HG03108 (cell line): ENCODE results near the gene PLCD3.

Source experiments
- ATAC-seq: cut with Tn5 transposase; IDR thresholded peaks from one replicate; pipeline ENCODE4 v1.9.1; 2021; ENCODE audit warnings: moderate library complexity; ENCODE audit not compliant: unreplicated experiment

PLCD3 gene, protein sequence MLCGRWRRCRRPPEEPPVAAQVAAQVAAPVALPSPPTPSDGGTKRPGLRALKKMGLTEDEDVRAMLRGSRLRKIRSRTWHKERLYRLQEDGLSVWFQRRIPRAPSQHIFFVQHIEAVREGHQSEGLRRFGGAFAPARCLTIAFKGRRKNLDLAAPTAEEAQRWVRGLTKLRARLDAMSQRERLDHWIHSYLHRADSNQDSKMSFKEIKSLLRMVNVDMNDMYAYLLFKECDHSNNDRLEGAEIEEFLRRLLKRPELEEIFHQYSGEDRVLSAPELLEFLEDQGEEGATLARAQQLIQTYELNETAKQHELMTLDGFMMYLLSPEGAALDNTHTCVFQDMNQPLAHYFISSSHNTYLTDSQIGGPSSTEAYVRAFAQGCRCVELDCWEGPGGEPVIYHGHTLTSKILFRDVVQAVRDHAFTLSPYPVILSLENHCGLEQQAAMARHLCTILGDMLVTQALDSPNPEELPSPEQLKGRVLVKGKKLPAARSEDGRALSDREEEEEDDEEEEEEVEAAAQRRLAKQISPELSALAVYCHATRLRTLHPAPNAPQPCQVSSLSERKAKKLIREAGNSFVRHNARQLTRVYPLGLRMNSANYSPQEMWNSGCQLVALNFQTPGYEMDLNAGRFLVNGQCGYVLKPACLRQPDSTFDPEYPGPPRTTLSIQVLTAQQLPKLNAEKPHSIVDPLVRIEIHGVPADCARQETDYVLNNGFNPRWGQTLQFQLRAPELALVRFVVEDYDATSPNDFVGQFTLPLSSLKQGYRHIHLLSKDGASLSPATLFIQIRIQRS

DNA sequence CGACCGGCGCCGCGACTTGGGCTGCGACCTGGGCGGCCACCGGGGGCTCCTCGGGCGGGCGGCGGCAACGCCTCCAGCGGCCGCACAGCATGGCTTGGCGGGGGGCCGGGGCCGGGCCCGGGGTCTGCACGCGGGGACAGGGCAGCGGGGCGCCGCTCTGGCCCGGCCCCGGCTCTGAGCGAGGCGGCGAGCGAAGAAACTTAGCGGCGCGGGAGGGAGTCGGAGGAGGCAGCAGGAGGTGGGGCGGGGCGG lies at the start of gene PLCD3:
Gene PLCD3 (minus strand): TSS at position 196 of the 252 bp plus-strand sequence. CDS start 105 bp downstream, at position 91.
- no peak for ATAC-seq

DNA sequence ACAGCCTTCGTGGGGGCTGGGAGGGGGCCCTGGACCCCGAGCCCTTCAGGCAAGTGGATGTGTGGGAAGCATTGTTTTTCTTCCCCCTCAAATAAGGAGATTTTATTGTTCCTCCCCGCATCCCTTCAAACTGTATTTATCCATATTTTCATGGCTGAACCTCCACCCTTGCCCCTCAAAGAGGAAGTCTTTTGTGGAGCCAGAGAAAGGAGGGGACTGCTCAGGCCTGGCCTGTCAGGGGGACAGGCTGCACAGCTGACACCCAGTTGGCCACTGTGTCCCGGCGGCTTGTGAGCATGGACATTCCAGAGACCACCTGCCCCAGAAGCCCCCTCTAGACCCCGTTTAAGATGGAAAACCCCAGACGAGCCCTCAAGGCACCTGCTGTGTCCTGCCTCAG lies 45.2 kb upstream of the PLCD3 start:
- no peak for ATAC-seq

DNA sequence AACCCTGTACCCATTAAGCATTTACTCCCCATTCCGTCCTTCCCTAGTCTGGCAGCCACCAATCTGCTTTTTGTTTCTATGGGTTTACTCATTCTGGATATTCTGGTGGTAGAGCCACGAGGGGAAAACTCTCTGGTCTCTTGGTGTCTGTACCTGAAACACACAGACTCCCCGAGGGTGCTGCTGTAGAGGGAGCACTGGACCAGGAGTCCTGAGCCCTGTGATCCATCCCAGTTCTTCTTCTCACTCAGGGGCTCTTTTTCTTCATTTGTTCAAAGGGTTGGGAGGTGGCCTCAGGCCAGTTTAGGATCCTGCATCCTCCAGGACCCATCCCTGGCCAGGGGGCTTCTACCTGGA lies 43.4 kb upstream of the PLCD3 start:
- no peak for ATAC-seq

DNA sequence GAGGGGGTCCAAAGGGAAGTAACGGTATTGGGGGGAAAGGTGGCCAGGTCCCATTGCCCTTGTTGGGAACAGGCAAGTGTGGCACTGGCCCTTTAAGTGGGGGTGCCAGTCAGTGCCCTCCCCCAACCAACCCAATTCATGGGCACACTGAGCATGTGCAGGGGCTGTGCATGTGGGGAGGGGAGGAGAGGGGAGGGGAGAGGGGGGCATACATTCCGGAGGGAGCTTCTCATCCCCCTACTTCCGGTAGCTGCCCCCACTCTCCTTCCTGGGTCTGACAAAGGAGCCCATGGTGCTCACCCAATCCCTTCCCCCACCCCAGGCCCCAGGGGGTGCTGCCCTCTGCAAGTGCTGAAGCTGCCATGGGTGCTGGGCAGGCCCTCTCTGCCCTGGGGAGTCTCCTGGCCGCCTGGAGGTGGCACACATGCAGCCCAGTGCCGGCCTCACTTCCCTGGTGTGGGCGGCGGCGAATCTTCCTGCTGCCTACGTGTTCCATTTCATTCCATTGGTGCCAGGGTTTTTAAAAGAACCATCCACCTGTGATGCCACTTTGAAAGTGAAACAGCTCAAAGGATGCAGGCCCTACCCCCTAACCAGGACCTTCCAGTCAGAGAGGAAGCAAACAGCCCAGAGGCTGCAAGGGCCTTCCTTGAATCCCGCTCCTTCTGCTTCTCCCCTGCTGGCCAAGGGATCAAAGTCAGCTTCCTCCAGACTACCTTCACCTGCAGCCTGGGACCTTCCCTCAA lies 40.4 kb upstream of the PLCD3 start:
- ATAC-seq, result no peak

DNA sequence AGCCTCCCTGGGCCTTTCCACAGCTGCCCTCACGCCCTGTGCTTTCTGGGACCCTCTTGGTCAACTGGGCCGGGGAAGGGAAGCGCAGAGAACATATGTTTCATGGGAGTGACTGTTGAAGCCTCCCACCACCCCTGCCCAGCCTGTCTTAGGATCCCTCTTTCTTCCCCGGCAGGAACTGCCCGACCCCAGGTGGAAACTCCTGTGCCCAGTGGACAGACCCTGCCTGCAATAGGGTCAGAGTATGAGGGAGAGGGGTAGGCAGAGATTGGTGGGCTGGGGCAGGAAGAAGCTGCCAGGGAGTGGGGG lies 39.9 kb upstream of the PLCD3 start:
- ATAC-seq, result no peak

DNA sequence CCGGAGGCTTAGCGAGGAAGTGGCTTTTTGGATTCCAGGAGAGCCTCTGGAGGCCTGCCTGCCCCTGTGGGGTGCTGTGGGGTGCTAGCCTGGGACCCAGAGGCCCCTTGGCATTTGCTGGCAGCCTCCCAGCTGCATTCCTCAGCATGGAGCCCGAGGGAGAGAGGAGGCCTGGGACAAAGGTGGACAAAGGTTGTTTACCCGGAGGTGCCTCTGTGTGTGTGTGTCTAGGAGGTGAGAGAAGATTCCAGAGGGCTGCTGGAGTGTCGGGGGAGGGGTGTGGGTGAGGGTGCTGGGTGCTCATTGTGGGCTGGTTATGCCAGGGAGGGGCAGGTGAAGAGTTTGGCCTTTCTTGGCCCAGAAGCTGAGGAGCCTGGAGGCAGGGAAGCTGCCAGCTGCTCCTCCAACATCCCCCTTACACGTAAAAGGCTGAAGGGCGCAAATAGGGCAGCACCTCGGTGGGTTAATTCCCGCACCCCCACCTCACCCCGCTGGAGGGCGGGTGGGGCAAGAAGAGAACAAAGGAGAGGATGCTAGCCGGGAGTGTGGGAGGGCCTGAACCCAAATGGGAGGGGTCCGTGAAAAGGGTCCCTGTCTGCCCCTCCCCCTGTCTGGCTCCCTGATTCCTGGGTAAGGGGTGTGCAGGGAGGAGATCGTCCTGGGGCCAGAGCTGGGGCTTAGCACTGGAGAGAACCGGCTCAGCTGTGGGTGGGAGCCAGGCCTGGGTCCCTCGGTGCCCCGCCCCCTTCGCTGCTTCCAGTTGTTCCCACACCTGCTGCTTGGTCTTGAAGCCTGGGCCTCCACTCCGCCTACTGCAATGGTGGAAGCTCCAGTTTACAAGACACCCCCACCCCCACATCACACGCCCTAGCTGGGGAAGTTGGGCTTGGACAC lies 39.3 kb upstream of the PLCD3 start:
- no peak for ATAC-seq

DNA sequence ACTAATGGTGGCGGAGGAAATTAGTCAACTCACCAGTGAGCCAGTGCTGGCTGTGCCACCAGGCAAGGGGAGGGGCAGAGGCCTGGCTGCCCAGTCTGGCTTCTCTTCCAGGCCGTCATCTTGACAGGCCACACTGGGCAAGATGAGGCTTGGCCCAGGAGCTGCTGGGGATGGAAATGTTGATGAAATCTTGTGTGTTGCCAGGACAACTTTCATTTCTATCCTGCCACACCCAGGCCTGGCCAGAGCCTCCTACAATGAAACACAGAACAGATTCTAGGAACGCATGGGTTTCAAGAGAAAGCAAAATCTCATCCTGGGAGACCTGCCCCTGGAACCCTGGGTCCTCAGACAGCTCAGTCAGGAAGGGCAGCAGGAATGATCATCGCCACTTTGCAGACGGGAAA lies 38.6 kb upstream of the PLCD3 start:
- no peak for ATAC-seq

DNA sequence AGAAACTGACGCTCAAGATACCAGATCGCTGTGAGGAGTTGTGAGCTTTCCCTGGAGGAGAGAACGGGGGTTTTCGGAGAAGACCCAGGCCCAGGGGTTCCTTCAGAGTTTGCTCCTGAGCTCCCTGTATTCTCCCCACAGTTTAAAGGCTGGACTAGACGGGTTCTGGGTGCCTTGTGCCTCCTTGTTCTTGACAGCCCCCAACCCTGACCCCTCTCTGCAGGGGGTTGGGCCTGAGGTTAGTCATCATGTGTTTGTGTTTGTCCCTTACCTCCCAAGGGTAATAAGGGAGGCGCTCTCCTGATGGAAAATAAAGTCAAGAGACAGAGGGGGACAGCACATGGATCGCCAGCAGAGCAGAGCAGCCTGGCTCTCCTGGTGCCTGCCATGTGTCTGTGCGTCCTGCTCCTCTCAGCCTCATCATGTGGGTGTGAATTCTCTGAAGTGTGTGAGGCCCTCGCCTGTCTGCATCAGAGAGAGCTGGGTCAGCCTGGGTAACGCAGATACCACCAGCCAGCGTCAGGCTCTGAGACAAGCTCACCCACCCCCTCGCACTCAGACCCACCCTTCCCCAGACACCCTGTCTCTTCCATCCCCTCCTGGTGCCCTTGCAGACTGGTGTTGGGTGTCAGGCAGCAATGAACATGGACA lies 38.1 kb upstream of the PLCD3 start:
- ATAC-seq, result no peak

DNA sequence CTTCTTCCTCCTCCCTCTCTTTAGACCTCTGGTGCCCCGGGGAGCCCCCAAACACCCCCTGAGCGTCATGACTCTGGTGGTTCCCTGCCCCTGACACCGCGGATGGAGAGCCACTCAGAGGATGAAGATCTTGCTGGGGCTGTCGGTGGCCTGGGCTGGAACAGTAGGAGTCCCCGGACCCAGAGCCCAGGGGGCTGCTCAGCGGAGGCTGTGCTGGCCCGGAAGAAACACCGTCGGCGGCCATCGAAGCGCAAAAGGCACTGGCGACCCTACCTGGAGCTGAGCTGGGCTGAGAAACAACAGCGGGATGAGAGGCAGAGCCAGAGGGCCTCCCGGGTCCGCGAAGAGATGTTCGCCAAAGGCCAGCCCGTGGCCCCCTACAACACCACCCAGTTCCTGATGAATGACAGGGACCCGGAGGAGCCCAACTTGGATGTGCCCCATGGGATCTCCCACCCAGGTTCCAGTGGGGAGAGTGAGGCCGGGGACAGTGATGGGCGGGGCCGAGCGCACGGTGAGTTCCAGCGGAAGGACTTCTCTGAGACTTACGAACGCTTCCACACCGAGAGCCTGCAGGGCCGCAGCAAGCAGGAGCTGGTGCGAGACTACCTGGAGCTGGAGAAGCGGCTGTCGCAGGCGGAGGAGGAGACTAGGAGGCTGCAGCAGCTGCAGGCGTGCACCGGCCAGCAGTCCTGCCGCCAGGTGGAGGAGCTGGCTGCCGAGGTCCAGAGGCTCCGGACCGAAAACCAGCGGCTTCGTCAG lies 36.9 kb upstream of the PLCD3 start:
- ATAC-seq, result no peak

DNA sequence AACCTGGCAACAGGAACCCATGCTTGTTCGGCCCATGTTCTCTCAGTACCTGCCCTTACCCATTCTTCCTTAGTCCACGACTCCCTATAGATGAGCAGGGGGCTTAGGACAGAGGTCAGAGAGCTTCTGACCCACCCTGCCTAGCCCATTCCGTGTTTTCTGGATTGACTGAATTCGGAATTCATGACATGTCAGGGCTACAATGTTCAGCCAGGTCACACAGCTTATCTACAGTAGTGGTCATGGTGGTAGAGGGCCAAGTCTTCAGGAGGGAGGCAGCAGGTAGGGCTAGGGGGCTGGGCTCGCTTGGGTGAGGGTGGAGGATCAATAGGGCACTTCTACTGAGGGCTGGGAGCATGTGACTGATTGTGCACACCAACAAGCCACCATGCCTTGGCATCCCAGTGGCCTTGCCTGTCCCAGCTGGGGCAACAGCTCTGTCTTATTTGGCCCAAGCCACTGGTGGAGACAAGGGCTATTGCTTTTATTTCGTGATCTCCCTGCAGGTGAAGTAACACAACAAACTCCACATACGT lies 32.5 kb upstream of the PLCD3 start:
- ATAC-seq, result no peak

DNA sequence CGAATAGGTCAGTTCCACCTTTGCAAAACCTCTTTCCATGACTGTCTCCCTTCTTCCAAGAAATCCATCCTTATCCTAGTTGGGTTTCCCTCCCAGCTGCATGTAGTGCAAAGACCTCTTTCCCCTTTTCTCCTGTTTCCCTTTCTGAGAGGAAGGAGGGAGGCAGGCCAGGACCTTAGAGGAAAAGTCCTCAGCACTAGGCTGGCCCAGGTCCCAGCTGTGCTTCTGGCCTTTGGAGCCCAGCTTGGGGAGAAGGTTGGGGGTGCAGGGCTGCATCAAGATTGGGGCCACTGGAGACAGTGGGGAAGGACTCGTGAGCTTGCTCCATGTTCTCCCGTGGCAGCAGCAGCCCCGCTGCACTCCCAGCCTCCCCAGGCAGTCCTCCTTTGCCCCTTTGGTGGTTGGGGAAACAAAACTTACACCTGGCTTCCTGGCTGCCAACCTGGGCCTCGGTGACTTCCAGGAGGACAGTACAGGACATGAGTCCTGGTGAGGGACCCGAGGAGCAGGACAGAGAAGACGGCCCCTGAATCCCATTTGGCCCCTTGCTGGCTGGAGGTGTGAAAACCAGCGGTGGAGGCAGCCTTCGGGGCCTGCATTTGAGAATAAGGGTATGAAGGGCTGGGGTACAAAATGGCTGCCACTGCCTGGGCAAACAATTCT lies 29.8 kb upstream of the PLCD3 start:
- ATAC-seq, result no peak

DNA sequence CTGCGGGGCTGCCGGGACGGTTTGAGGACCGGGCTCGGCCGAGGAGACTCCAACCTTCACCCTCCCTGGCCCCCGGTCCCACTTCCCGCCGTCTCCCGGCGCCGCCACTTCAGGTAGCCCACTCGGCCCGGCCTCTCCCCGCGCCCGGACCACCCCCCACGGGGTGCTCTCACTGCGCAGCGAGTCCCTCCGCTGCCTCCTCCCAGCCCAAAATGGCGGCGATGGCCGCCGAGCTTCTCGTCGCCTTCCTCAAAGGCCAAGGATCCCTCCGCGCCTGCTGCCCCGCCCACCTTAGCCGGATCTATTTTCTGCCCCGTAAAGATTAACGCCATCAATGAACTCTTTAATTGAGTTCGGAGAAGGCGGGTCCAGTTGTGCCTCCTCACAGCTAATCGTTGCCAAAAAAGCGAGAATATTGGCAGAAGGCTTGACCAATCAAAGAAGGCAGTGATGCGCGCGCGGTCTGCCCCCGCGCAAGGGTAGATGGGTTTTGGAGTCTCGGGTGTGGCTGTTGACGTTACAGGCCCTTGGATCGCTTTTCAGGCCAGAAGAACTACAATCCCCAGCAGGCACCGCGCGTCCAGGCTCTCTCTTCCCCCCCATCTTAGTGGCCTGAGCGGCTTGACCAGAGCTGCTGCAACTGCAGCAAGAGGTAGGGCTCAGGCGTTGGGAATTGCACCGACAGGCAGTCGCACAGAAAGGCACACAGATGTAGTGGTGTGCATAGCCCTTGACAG lies 29.1 kb upstream of the PLCD3 start, which contains the start of gene HEXIM2:
Gene HEXIM2 (plus strand): TSS at position 588 of the 737 bp plus-strand sequence. CDS start 919 bp downstream, outside the sequence.
- peak; percentile 87 for ATAC-seq

DNA sequence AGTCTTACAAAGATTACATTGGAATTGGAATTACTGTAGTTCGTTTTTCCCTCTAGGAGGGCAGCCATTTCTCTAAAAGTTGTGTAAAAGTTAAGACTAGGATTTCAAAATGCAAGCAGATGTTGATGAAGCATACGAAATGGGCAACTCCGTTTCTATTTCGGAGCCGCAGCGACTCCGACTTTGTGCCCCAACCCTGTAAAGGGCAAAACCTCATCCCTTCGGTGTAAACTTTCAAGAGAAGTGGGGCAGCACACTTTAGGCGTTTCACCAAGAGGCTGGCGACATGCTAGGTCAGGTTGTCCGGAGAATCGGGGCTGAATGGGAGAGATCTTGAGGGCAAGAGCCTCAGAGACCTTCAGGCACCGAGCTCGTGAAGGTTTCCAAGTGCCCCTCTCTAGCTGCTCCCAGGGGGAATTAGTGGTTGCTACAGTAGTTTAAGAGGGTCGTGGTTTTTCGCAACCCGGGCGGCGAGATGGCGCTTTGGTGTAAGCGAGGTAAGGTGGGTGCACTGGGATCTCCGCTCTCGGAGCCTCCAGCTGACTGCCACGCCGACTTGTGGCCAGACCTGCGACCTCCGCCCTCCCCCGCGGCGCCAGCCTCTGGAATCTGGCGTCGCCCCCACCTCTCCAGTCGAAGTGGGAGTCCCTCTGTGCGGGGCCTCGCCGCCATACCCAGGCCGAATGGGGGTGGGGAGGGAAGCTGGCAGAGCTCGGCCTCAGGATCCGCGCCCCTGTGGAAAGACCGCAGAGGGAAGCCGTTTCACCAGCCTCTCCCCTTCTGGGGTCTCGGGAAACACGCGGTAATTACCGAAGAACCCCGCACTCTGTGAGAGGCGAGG lies 28.4 kb upstream of the PLCD3 start:
- peak; percentile 21 for ATAC-seq

DNA sequence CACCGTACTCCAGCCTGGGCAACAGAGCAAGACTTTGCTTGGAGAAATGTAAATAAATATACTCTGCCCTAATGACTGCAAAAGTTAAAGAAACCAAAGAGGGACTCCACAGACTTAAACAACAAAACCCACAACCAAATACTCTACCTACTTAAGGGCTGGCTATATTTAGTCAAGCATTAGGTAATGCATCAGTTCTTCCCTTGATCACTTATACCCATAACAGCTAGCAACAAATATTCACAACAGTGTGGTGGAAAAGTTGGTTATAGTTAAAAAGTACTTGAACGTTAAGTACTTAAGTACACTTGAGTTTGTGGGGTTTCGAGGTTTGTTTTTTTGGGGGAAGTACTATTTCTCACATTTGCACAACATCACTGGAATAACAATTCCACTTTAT lies 23.9 kb upstream of the PLCD3 start:
- ATAC-seq, result no peak

DNA sequence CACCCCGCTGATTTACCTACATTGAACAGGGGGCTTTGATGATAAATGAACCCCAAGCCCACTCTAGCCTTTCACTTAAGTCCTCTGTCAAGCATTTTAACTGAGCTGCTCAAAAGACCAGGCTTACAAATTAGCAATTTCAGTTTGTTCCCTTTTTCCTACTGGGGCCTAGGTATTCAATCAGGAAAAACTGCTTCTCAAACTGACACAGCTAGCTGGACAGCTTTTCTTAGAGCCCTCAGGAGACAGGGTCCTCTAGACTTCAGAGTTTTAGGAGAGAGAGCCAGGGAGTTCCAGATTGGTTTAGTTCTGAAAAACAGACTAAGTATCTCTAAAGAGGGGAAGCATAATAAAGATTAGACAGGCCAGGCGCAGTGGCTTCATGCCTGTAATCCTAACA lies 23.2 kb upstream of the PLCD3 start:
- no peak for ATAC-seq

DNA sequence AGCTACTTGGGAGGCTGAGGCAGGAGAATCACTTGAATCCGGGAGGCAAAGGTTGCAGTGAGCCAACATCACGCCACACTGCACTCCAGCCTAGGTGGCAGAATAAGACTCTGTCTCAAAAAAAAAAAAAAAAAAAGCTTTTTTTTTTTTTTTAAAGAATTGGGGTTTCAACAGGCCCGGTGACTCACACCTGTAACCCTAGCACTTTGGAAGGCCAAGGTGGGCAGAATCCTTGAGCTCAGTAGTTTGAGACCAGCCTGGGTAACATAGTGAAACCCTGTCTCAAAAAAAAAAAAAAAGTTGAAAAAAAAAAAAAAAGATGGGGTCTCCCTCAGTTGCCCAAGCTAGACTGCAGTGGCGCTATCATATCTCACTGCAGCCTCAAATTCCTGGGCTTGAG lies 22.7 kb upstream of the PLCD3 start:
- ATAC-seq, result no peak
